Measurements from ENCODE around the gene SETD3. TPM values are rescaled to one million over a fixed set of nuclear protein-coding genes. Genes with fewer than 3 reads are reported as not detected.

Gene SETD3
- total and polyA plus RNA-seq, 2 donors (not counting 1 experiment from before 2014, with no cell fraction given) = 11.0 to 32.1 TPM

DNA sequence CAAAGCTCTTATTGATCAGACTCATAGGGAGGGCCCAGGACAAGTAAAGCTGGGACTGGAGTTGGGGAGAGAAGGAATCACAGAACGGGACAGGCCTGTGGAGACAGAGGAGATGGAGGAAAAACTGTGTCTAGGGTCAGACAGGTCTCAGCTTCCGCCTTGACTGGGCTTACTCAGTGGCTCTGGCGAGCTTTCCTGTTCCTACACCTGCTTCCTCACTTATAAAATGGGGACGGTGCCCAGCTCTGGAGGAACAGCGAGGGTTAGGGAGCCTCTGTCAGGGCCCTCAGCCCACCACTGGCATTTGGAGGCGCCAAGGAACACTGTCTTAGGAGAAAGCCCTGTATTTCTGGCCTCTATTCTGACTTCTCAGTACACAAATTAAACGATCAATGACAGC is 34.7 kb downstream of the SETD3 start:
- no peak overlapping the region for H3K4me2 ChIP-seq (replicated peaks; ENCODE audit: low read depth, low read length, poor library complexity, severe bottlenecking)
- no peak overlapping the region for H3K27ac ChIP-seq (ENCODE audit: low read length in 2 of 2)
- H3K27me3 ChIP-seq (replicated peaks in 1 of 4; ENCODE audit: control extremely low read depth in 1 of 4, control insufficient read depth in 3 of 4, insufficient read depth in 4 of 4, low read length in 3 of 4) = no peaks in the 10 kb centered on the region
- ATAC-seq (ENCODE audit: low read depth) = no peak
- Mint-ChIP-seq H3K4me1 (peaks cover 10% of the 10 kb centered on the region), H3K9me3 (ENCODE audit: insufficient read depth) (no peaks in the 10 kb centered on the region), H3K27ac (no peak overlapping the region), H3K4me3 (no peak overlapping the region), H3K27me3 (no peaks in the 10 kb centered on the region)
- no peak overlapping the region for H3K4me3 ChIP-seq (ENCODE audit: control extremely low read depth in 1 of 5, extremely low read depth in 1 of 5, insufficient read depth in 1 of 5, low read depth in 2 of 5, low read length in 4 of 5)
- DNase-seq = no peak
- H2AFZ ChIP-seq (ENCODE audit: insufficient read depth, low read depth, low read length, poor library complexity, severe bottlenecking) = no peak overlapping the region
- H3K36me3 ChIP-seq (replicated peaks in 1 of 2; ENCODE audit: control extremely low read depth in 1 of 2, control insufficient read depth in 1 of 2, extremely low read depth in 1 of 2, insufficient read depth in 2 of 2, low read length in 1 of 2) = peaks cover 0 to 37% of the 10 kb centered on the region in 2 experiments
- WGBS (ENCODE audit: insufficient coverage) = 94% methylated on average over 5 of the region's 7 CpGs
- CTCF ChIA-PET = no interaction called here
- intact Hi-C loops (cut with micrococcal nuclease) = no loop called here
- no peaks in the 10 kb centered on the region for H3K9me3 ChIP-seq (ENCODE audit: control extremely low read depth in 1 of 3, control insufficient read depth in 2 of 3, insufficient read depth in 1 of 3, low read length in 2 of 3)
- H4K20me1 ChIP-seq (ENCODE audit: control insufficient read depth, insufficient read depth, low read length, poor library complexity, severe bottlenecking) = no peaks in the 10 kb centered on the region
- peaks cover 5 to 6% of the 10 kb centered on the region in 2 donors for H3K4me1 ChIP-seq (ENCODE audit: control insufficient read depth in 2 of 2, insufficient read depth in 2 of 2, low read length in 2 of 2)
- POLR2A ChIA-PET = no interaction called here
- no peak overlapping the region for H3K9ac ChIP-seq (ENCODE audit: low read length)
- H3K79me2 ChIP-seq (ENCODE audit: control insufficient read depth, insufficient read depth, low read length) = no peaks in the 10 kb centered on the region
- TF ChIP-seq CTCF (IDR thresholded peaks at IDR 0.05) = no peak

- H3K4me3 Mint-ChIP-seq = no peak overlapping the region
- no peak for DNase-seq
- peaks cover 3% of the 10 kb centered on the region for H3K79me2 ChIP-seq (ENCODE audit: control insufficient read depth, insufficient read depth, low read length)
These were observed 38.7 kb downstream of the SETD3 start for GRCh38 chr14:99441918-99442317.

More at GRCh38 chr14:99441918-99442317, 38.7 kb downstream of the SETD3 start:
- H3K4me1 Mint-ChIP-seq = peaks cover 19% of the 10 kb centered on the region
- no peaks in the 10 kb centered on the region for H4K20me1 ChIP-seq (ENCODE audit: control insufficient read depth, insufficient read depth, low read length, poor library complexity, severe bottlenecking)
- H3K27me3 ChIP-seq (replicated peaks in 1 of 4; ENCODE audit: control extremely low read depth in 1 of 4, control insufficient read depth in 3 of 4, insufficient read depth in 4 of 4, low read length in 3 of 4) = no peaks in the 10 kb centered on the region
- H3K4me3 ChIP-seq (ENCODE audit: control extremely low read depth in 1 of 5, extremely low read depth in 1 of 5, insufficient read depth in 1 of 5, low read depth in 2 of 5, low read length in 4 of 5) = no peak overlapping the region
- no peak overlapping the region for H3K27ac ChIP-seq (ENCODE audit: low read length in 2 of 2)
- no peak overlapping the region for H3K9ac ChIP-seq (ENCODE audit: low read length)
- intact Hi-C loops (cut with micrococcal nuclease) = no loop called here
- H3K9me3 Mint-ChIP-seq (ENCODE audit: insufficient read depth) = no peaks in the 10 kb centered on the region
- no peaks in the 10 kb centered on the region for H3K9me3 ChIP-seq (ENCODE audit: control extremely low read depth in 1 of 3, control insufficient read depth in 2 of 3, insufficient read depth in 1 of 3, low read length in 2 of 3)
- no peak overlapping the region for H3K4me2 ChIP-seq (replicated peaks; ENCODE audit: low read depth, low read length, poor library complexity, severe bottlenecking)
- CTCF ChIA-PET = no interaction called here
- TF ChIP-seq EZH2 (IDR thresholded peaks at IDR 0.05; ENCODE audit: borderline replicate concordance, insufficient read depth, low read depth, low read length, poor library complexity, severe bottlenecking) (no peak), CTCF (IDR thresholded peaks at IDR 0.05) (no peak)
- H3K36me3 ChIP-seq (replicated peaks in 1 of 2; ENCODE audit: control extremely low read depth in 1 of 2, control insufficient read depth in 1 of 2, extremely low read depth in 1 of 2, insufficient read depth in 2 of 2, low read length in 1 of 2) = peaks cover 0 to 25% of the 10 kb centered on the region in 2 experiments
- no peak for ATAC-seq (ENCODE audit: low read depth)
- no peaks in the 10 kb centered on the region for H3K27me3 Mint-ChIP-seq
- 20% methylated on average over 3 of the region's 7 CpGs for WGBS (ENCODE audit: insufficient coverage)
- H3K27ac Mint-ChIP-seq = peak overlapping the region; percentile 62
- peaks cover 5 to 10% of the 10 kb centered on the region in 2 donors for H3K4me1 ChIP-seq (ENCODE audit: control insufficient read depth in 2 of 2, insufficient read depth in 2 of 2, low read length in 2 of 2)
- H2AFZ ChIP-seq (ENCODE audit: insufficient read depth, low read depth, low read length, poor library complexity, severe bottlenecking) = no peak overlapping the region
- POLR2A ChIA-PET = no interaction called here
